Keratinocyte (primary cell): ENCODE results near the gene ZFPM1.

ENCODE experiments used
- CTCF ChIP-seq, 3 experiments: IDR thresholded peaks in 1 of 3; conservative IDR thresholded peaks in 1 of 3; optimal IDR thresholded peaks in 1 of 3; 2 replicates in 2 of 3; 3 replicates in 1 of 3; pipeline versions ENCODE3 to v1.5.1; 2011; ENCODE audit warnings: low read length in 3 of 3, mild to moderate bottlenecking in 3 of 3, moderate library complexity in 2 of 3, control low read depth in 1 of 3, inconsistent platforms in 1 of 3; ENCODE audit not compliant: insufficient read depth in 2 of 3; ENCODE audit errors: extremely low read depth in 1 of 3
- EZH2 ChIP-seq: IDR thresholded peaks from one replicate; pipeline ENCODE4 v1.6.1; 2012; ENCODE audit warnings: inconsistent platforms, mild to moderate bottlenecking, low read length, moderate library complexity

GRCh38 chr16:88476817-88477397, 23.8 kb downstream of the ZFPM1 start:
- TF ChIP-seq CTCF (optimal IDR thresholded peaks at IDR 0.05 in 1 of 3, IDR thresholded peaks at IDR 0.05 in 1 of 3, conservative IDR thresholded peaks at IDR 0.05 in 1 of 3; ENCODE audit: extremely low read depth in 1 of 3, insufficient read depth in 2 of 3, low read length in 3 of 3) (no peak), EZH2 (no peak)
